CD4-positive, alpha-beta T cell treated with Interleukin-4 for 1 hour (primary cell): ENCODE data around the gene AGA.

Experiments
- DNase-seq, 2 donors: peaks; one replicate each; pipeline ENCODE4 v3.0.0-alpha.2; 2020 to 2022

Gene AGA

DNA sequence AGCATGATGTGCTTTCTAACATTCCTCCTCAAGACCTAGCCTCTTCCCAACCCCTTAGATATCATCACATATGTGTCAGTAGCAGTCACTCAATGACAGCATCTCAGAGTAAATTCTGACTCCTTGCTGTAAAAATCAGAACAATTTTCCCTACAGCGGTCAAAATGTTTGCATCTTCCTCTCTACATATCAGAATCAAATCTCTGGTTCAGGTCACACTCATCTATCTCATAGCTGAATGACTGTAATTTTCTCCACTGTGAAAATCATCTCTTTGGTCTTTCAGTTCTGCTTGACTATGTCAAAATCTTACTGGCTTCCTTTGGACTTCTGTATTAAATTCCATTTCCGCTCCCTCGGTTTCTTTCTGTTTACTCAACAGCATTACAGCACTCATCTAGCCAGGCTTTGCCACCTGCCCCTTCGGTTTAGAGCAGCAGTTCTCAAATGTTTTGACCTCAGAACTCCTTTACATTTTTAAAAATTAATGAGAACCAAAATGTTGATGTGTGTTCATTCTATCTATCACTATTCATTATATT, 57.3 kb downstream of the AGA start:
- no peak for DNase-seq

DNA sequence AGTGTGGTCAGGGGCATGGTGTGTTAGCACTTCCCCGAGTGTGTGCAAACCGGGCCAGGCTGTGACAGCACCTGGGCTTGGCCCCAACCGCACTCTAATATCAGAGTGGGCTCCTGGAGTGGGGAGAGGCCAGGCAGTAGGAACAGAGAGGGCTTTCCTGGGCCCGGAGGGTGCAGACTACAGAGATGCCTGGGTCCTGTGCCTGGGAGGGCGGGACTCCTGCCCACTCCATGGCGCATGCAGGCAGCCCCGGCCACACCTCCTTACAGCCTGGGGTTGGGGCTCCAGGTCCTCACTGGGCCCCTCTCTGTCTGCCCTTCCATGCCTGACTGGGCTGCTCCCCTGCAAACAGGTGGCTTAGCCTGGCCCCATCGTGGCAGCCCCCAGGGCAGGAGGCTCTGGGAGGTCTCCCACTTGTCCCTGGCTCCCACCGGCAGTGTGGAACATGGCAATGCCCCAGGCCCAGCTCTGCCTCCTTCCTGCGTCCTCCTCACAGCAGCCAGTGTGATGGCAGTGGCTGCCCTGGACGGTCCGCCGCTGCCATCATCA, 60.4 kb downstream of the AGA start:
- DNase-seq: no peak
